ENCODE results near the gene MAPKAP1.

- TF ChIP-seq, protein P1, sequence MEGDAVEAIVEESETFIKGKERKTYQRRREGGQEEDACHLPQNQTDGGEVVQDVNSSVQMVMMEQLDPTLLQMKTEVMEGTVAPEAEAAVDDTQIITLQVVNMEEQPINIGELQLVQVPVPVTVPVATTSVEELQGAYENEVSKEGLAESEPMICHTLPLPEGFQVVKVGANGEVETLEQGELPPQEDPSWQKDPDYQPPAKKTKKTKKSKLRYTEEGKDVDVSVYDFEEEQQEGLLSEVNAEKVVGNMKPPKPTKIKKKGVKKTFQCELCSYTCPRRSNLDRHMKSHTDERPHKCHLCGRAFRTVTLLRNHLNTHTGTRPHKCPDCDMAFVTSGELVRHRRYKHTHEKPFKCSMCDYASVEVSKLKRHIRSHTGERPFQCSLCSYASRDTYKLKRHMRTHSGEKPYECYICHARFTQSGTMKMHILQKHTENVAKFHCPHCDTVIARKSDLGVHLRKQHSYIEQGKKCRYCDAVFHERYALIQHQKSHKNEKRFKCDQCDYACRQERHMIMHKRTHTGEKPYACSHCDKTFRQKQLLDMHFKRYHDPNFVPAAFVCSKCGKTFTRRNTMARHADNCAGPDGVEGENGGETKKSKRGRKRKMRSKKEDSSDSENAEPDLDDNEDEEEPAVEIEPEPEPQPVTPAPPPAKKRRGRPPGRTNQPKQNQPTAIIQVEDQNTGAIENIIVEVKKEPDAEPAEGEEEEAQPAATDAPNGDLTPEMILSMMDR (IDR thresholded peaks at IDR 0.05) = no peak
- no peak for TF ChIP-seq ZFX (IDR thresholded peaks at IDR 0.05; ENCODE audit: borderline replicate concordance)
These were observed 283.0 kb downstream of the MAPKAP1 start for GRCh38 chr9:125423964-125424363.

Measured in 22Rv1 (cell line).